Osteoblast (primary cell): ENCODE data around the gene COL4A2. TPM values are rescaled to one million over a fixed set of nuclear protein-coding genes. Genes with fewer than 3 reads are reported as not detected.

Experiments used
- DNase-seq: peaks from one replicate; pipeline ENCODE4 v3.0.0; 2011; ENCODE audit warnings: low spot score, mixed read lengths; ENCODE audit not compliant: insufficient read length; ENCODE audit errors: missing footprints
- H2AFZ ChIP-seq: 2 replicates; pipeline ENCODE4 v1.6.0; 2011; ENCODE audit warnings: mild to moderate bottlenecking, low read length
- H3K27ac ChIP-seq: 2 replicates; pipeline ENCODE4 v1.5.1; 2011; ENCODE audit warnings: mild to moderate bottlenecking, low read depth, low read length, moderate library complexity
- H3K27me3 ChIP-seq: 2 replicates; pipeline ENCODE4 v1.6.0; 2012; ENCODE audit warnings: mild to moderate bottlenecking, control low read depth, inconsistent platforms, low read length, moderate library complexity; ENCODE audit not compliant: insufficient read depth
- H3K36me3 ChIP-seq: 2 replicates; pipeline ENCODE4 v1.5.1; 2011; ENCODE audit warnings: mild to moderate bottlenecking, low read length, control low read depth, moderate library complexity; ENCODE audit not compliant: insufficient read depth
- H3K4me1 ChIP-seq: 2 replicates; pipeline ENCODE4 v1.5.1; 2011; ENCODE audit warnings: mild to moderate bottlenecking, low read length, control low read depth, moderate library complexity; ENCODE audit not compliant: insufficient read depth
- H3K4me2 ChIP-seq: 2 replicates; pipeline ENCODE4 v1.6.0; 2011; ENCODE audit warnings: mild to moderate bottlenecking, low read length; ENCODE audit not compliant: insufficient read depth
- H3K4me3 ChIP-seq: fragments of 200-600 bp; sonication (generic); 3 replicates; pipeline ENCODE4 v1.5.1; 2012; ENCODE audit warnings: mild to moderate bottlenecking, low read length, inconsistent platforms; ENCODE audit not compliant: insufficient read depth
- H3K79me2 ChIP-seq: 2 replicates; pipeline ENCODE4 v1.6.0; 2012; ENCODE audit warnings: mild to moderate bottlenecking, low read length, control low read depth, inconsistent platforms; ENCODE audit not compliant: insufficient read depth
- H3K9me3 ChIP-seq: 2 replicates; pipeline ENCODE4 v1.5.1; 2011; ENCODE audit warnings: low read depth, low read length, control low read depth
- H4K20me1 ChIP-seq: 2 replicates; pipeline ENCODE4 v1.6.0; 2012; ENCODE audit warnings: mild to moderate bottlenecking, low read length, control low read depth; ENCODE audit not compliant: insufficient read depth
- CTCF ChIP-seq: IDR thresholded peaks from 2 replicates; pipeline ENCODE4 v1.5.1; 2011; ENCODE audit warnings: mild to moderate bottlenecking, low read depth, low read length, moderate library complexity; ENCODE audit errors: extremely low read depth
- total RNA-seq: library from RNA; depleted of rRNA; stranded (reverse); fragments of >200 nt; gene quantifications from 2 replicates; pipeline ENCODE4 v1.2.3, GENCODE V29; 2012

The COL4A2 gene
- total RNA-seq, 1 donor: 267 TPM

- Histone ChIP-seq H3K4me2 (no peak overlapping the region), H3K79me2 (peaks cover 52% of the 10 kb centered on the region), H4K20me1 (peaks cover 71% of the 10 kb centered on the region), H2AFZ (no peak overlapping the region), H3K4me3 (no peak overlapping the region), H3K27me3 (no peaks in the 10 kb centered on the region), H3K36me3 (peaks cover 31% of the 10 kb centered on the region), H3K9me3 (no peaks in the 10 kb centered on the region), H3K4me1 (peaks cover 14% of the 10 kb centered on the region), H3K27ac (no peak overlapping the region)
- no peak for DNase-seq
- TF ChIP-seq CTCF: no peak
Observed at GRCh38 chr13:110289661-110290060, 17.4 kb upstream of the COL4A2 start.

GRCh38 chr13:110290153-110290552 lies 16.9 kb upstream of the COL4A2 start:
- no peak for DNase-seq
- Histone ChIP-seq H3K4me3 (no peak overlapping the region), H2AFZ (no peak overlapping the region), H3K4me2 (no peak overlapping the region), H3K27ac (no peak overlapping the region), H3K79me2 (peaks cover 51% of the 10 kb centered on the region), H3K36me3 (peaks cover 28% of the 10 kb centered on the region), H3K27me3 (no peaks in the 10 kb centered on the region), H4K20me1 (peaks cover 71% of the 10 kb centered on the region), H3K9me3 (no peaks in the 10 kb centered on the region), H3K4me1 (peaks cover 9% of the 10 kb centered on the region)
- TF ChIP-seq CTCF: no peak

DNA sequence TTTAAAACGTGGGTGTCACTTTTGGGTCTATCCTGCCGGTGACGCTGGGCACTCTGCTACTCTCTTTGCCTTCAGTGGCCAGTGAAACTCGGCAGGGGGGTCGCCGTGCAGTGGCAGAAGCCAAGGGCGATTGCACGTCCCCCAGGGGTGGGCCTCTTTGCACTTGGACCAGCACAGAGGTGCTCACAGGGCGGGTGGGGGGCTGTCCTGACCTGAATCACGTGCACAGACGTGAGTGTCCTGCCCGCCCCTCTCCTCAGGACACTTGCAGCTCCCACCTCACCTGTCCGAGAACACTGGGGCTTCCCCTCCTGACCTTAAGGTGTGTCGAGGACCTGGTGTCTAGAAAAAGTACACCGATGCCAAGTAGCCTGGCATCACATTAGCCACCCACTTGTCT lies 16.3 kb upstream of the COL4A2 start:
- Histone ChIP-seq H3K4me2 (no peak overlapping the region), H3K27me3 (no peaks in the 10 kb centered on the region), H3K4me3 (no peak overlapping the region), H3K36me3 (peaks cover 21% of the 10 kb centered on the region), H3K79me2 (peaks cover 53% of the 10 kb centered on the region), H3K4me1 (peaks cover 3% of the 10 kb centered on the region), H2AFZ (no peak overlapping the region), H3K9me3 (no peaks in the 10 kb centered on the region), H3K27ac (no peak overlapping the region), H4K20me1 (peaks cover 71% of the 10 kb centered on the region)
- TF ChIP-seq CTCF: no peak
- DNase-seq: no peak

- Histone ChIP-seq H2AFZ (no peak overlapping the region), H3K4me3 (no peak overlapping the region), H3K4me2 (no peak overlapping the region), H3K9me3 (no peaks in the 10 kb centered on the region), H3K79me2 (peaks cover 55% of the 10 kb centered on the region), H3K27me3 (no peaks in the 10 kb centered on the region), H4K20me1 (peaks cover 71% of the 10 kb centered on the region), H3K36me3 (peaks cover 18% of the 10 kb centered on the region), H3K4me1 (no peaks in the 10 kb centered on the region), H3K27ac (no peak overlapping the region)
- no peak for DNase-seq
- no peak for TF ChIP-seq CTCF
Observed at GRCh38 chr13:110291286-110291685, 15.8 kb upstream of the COL4A2 start.
